ENCODE data around the gene PLEKHM3. TPM values are rescaled to one million over a fixed set of nuclear protein-coding genes. Genes with fewer than 3 reads are reported as not detected.

PLEKHM3 gene
- total RNA-seq, 1 experiment from 2014 or later = 9.3 TPM

DNA sequence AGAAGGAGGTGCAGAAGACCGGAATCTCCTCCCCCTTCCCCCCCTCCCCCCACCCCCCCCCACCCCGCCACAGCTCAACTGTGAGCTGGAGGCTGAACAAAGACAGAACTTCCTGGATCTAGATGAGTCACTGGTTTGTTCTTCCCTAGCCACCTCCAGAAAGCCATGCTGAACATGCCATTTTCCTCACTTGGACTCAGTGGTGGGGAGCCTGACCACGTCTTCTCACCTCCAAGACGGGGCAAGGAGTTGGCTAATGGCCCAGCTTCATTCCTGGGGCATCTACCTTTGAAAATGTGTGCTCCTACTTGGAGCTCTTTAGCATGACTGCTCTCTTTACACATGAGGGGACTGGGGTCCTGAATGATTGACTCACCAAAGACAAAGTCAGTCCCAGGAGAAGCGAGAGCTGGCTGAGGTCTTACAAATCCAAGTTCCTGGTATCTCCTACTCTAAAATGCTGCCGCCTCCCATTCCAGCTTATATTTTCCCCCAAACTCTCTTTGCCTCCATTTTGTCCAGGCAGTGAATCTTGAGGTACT is 233.0 kb downstream of the PLEKHM3 start:
- intact Hi-C loops (cut with micrococcal nuclease; ENCODE audit: unreplicated experiment) = no loop called here
- CTCF ChIA-PET = interaction anchor here (0.6 to 1.6 kb wide), 9 partner anchors 9 to 242 kb away, joined by 3 to 13 read pairs (median 5); partner anchors contain the start of gene FZD5
- BruUV-seq (replicated peaks) = TSS peak; percentile 99
- Histone ChIP-seq H3K9me3 (no peaks in the 10 kb centered on the region), H3K36me3 (ENCODE audit: control insufficient read depth, insufficient read depth, low read length) (no peaks in the 10 kb centered on the region), H3K27me3 (replicated peaks; ENCODE audit: control insufficient read depth, insufficient read depth, low read length) (no peaks in the 10 kb centered on the region), H3K4me1 (peaks cover 44% of the 10 kb centered on the region), H3K4me3 (ENCODE audit: low read depth, low read length) (no peak overlapping the region)
- POLR2A ChIA-PET = interaction anchor here (0.5 to 1.6 kb wide), 3 partner anchors 9 to 28 kb away, joined by 3 to 20 read pairs (median 11); partner anchors contain the start of gene FZD5
- Mint-ChIP-seq H3K27ac (ENCODE audit: unreplicated experiment) (peak overlapping the region; percentile 93), H3K4me3 (ENCODE audit: unreplicated experiment) (peak overlapping the region; percentile 34), H3K4me1 (ENCODE audit: low read depth, unreplicated experiment) (peaks cover 27% of the 10 kb centered on the region), H3K36me3 (ENCODE audit: insufficient read depth, unreplicated experiment) (peaks cover 5% of the 10 kb centered on the region), H3K9me3 (ENCODE audit: unreplicated experiment) (no peaks in the 10 kb centered on the region), H3K27me3 (ENCODE audit: insufficient read depth, unreplicated experiment) (no peaks in the 10 kb centered on the region)
- DNase-seq = peak; percentile 54 to 62
- TF ChIP-seq, protein P1, sequence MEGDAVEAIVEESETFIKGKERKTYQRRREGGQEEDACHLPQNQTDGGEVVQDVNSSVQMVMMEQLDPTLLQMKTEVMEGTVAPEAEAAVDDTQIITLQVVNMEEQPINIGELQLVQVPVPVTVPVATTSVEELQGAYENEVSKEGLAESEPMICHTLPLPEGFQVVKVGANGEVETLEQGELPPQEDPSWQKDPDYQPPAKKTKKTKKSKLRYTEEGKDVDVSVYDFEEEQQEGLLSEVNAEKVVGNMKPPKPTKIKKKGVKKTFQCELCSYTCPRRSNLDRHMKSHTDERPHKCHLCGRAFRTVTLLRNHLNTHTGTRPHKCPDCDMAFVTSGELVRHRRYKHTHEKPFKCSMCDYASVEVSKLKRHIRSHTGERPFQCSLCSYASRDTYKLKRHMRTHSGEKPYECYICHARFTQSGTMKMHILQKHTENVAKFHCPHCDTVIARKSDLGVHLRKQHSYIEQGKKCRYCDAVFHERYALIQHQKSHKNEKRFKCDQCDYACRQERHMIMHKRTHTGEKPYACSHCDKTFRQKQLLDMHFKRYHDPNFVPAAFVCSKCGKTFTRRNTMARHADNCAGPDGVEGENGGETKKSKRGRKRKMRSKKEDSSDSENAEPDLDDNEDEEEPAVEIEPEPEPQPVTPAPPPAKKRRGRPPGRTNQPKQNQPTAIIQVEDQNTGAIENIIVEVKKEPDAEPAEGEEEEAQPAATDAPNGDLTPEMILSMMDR (IDR thresholded peaks at IDR 0.05; ENCODE audit: insufficient read depth in 1 of 2, low read depth in 1 of 2, low read length in 1 of 2, severe bottlenecking in 1 of 2, unreplicated experiment in 1 of 2) = no peak

DNA sequence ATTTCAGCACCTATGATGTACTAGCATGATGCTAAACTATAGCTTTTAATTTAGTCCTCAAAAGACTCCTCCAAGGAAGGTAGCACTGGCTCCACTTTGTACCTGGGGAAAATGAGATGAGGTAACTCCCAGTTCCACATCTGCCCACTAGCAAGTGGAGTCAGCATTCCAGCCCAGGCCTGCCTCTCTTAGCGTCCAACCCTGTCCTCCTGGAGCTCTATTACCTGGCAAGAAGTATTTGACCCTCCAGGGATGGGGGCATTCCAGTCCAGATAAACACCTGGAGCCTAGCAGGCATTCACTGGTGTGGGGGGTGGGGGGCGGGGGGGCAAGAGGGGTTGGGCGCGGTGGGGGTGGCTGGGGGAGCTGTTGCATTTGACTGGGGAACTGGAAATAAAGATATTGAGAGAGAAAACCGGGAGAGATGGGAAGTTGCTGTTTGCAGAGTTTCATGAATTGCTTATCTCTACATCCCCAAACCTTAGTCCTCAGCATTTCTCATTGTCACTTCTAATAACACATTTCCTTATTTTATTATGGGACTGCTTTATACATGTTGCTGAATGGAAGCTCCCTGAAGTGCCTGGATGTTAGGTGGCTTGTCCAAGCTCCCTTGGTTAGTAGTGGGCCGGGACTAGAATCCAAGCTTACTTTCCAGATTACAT is 233.6 kb downstream of the PLEKHM3 start:
- DNase-seq = peak; percentile 70 to 88
- Mint-ChIP-seq H3K4me1 (ENCODE audit: low read depth, unreplicated experiment) (peaks cover 22% of the 10 kb centered on the region), H3K4me3 (ENCODE audit: unreplicated experiment) (peak overlapping the region; percentile 40), H3K27ac (ENCODE audit: unreplicated experiment) (peak overlapping the region; percentile 93), H3K27me3 (ENCODE audit: insufficient read depth, unreplicated experiment) (no peaks in the 10 kb centered on the region), H3K36me3 (ENCODE audit: insufficient read depth, unreplicated experiment) (no peaks in the 10 kb centered on the region), H3K9me3 (ENCODE audit: unreplicated experiment) (no peaks in the 10 kb centered on the region)
- BruUV-seq (replicated peaks) = no TSS peak
- ChIA-PET POLR2A (interaction anchor here (0.5 to 1.6 kb wide), 5 partner anchors 9 to 56 kb away, joined by 3 to 20 read pairs (median 5); partner anchors contain the start of gene FZD5), CTCF (interaction anchor here (0.6 to 1.6 kb wide), 11 partner anchors 9 to 242 kb away, joined by 3 to 8 read pairs (median 4); partner anchors contain the start of gene FZD5)
- H3K9me3 ChIP-seq = no peaks in the 10 kb centered on the region
- H3K4me3 ChIP-seq (ENCODE audit: low read depth, low read length) = no peak overlapping the region
- TF ChIP-seq, protein P1 (IDR thresholded peaks at IDR 0.05; ENCODE audit: insufficient read depth in 1 of 2, low read depth in 1 of 2, low read length in 1 of 2, severe bottlenecking in 1 of 2, unreplicated experiment in 1 of 2) = no peak
- no peaks in the 10 kb centered on the region for H3K36me3 ChIP-seq (ENCODE audit: control insufficient read depth, insufficient read depth, low read length)
- intact Hi-C loops (cut with micrococcal nuclease; ENCODE audit: unreplicated experiment) = loop anchor here (1.0 kb wide), 2 partner anchors 9 to 22 kb away; partner anchors contain the start of gene FZD5
- H3K4me1 ChIP-seq = peaks cover 40% of the 10 kb centered on the region
- H3K27me3 ChIP-seq (replicated peaks; ENCODE audit: control insufficient read depth, insufficient read depth, low read length) = no peaks in the 10 kb centered on the region

DNA sequence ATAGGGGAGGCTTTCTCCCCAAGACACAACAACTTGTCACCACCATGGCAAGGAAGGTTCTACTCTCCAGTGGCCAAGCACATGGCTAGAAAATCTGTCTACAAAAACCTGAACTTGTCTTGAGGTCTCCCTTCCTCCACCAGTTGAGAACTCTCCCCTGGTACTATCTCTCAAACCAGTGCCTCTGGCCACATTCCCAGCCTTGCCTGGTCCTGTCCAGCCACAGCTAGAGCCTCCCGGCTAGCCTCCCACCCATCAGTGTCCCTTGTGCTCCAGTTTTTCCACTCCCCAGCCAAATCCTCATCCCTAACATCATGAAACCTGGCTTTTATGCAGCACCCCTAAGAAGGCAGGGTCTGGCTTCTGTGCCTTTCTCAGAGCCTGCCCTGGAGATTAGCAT is 234.4 kb downstream of the PLEKHM3 start:
- BruUV-seq (replicated peaks) = no TSS peak
- intact Hi-C loops (cut with micrococcal nuclease; ENCODE audit: unreplicated experiment) = loop anchor here (1.0 kb wide), 2 partner anchors 9 to 22 kb away; partner anchors contain the start of gene FZD5
- H3K9me3 Mint-ChIP-seq (ENCODE audit: unreplicated experiment) = no peaks in the 10 kb centered on the region
- Histone ChIP-seq H3K4me1 (peaks cover 37% of the 10 kb centered on the region), H3K36me3 (ENCODE audit: control insufficient read depth, insufficient read depth, low read length) (no peaks in the 10 kb centered on the region), H3K9me3 (no peaks in the 10 kb centered on the region), H3K27me3 (replicated peaks; ENCODE audit: control insufficient read depth, insufficient read depth, low read length) (no peaks in the 10 kb centered on the region), H3K4me3 (ENCODE audit: low read depth, low read length) (no peak overlapping the region)
- DNase-seq = no peak
- no peaks in the 10 kb centered on the region for H3K36me3 Mint-ChIP-seq (ENCODE audit: insufficient read depth, unreplicated experiment)
- H3K27me3 Mint-ChIP-seq (ENCODE audit: insufficient read depth, unreplicated experiment) = no peaks in the 10 kb centered on the region
- ChIA-PET CTCF (interaction anchor here (0.6 to 1.6 kb wide), 8 partner anchors 8 to 218 kb away, joined by 3 to 8 read pairs (median 4); partner anchors contain the start of gene FZD5), POLR2A (interaction anchor here (0.5 to 1.4 kb wide), 3 partner anchors 29 to 57 kb away, joined by 4 to 11 read pairs (median 5); no protein-coding TSS in a partner anchor)
- TF ChIP-seq, protein P1 (IDR thresholded peaks at IDR 0.05; ENCODE audit: insufficient read depth in 1 of 2, low read depth in 1 of 2, low read length in 1 of 2, severe bottlenecking in 1 of 2, unreplicated experiment in 1 of 2) = no peak
- H3K4me3 Mint-ChIP-seq (ENCODE audit: unreplicated experiment) = peak overlapping the region; percentile 40
- H3K4me1 Mint-ChIP-seq (ENCODE audit: low read depth, unreplicated experiment) = peaks cover 22% of the 10 kb centered on the region
- peak overlapping the region; percentile 93 for H3K27ac Mint-ChIP-seq (ENCODE audit: unreplicated experiment)
